ENCODE results near the gene ANGPTL1. TPM values are rescaled to one million over a fixed set of nuclear protein-coding genes. Genes with fewer than 3 reads are reported as not detected.

ANGPTL1 gene
- polyA plus RNA-seq, 1 donor from 2014 or later = not detected

- Histone ChIP-seq H3K27ac (ENCODE audit: low read length) (no peak overlapping the region), H2AFZ (ENCODE audit: low read depth, low read length) (no peak overlapping the region), H3K4me2 (ENCODE audit: low read length) (no peak overlapping the region), H3K9me2 (ENCODE audit: insufficient read depth, low read length) (no peaks in the 10 kb centered on the region), H3K27me3 (ENCODE audit: insufficient read depth, low read depth, low read length) (no peaks in the 10 kb centered on the region), H3F3A (ENCODE audit: insufficient read depth, low read length, poor library complexity, severe bottlenecking) (no peaks in the 10 kb centered on the region), H3K4me3 (ENCODE audit: low read length) (no peak overlapping the region), H4K20me1 (ENCODE audit: insufficient read depth) (no peaks in the 10 kb centered on the region), H3K9ac (ENCODE audit: low read length) (no peak overlapping the region), H3K36me3 (ENCODE audit: insufficient read depth, low read length) (no peaks in the 10 kb centered on the region), H3K79me2 (replicated peaks; ENCODE audit: insufficient read depth, low read length) (no peaks in the 10 kb centered on the region), H3K9me3 (ENCODE audit: low read length) (no peaks in the 10 kb centered on the region)
- TF ChIP-seq EP300 (conservative IDR thresholded peaks at IDR 0.05; ENCODE audit: poor library complexity, severe bottlenecking) (no peak), TAF1 (IDR thresholded peaks at IDR 0.05; ENCODE audit: low read depth) (no peak), RAD21 (conservative IDR thresholded peaks at IDR 0.05) (no peak)
Measured at GRCh38 chr1:178844436-178844835, 26.4 kb downstream of the ANGPTL1 start.

DNA sequence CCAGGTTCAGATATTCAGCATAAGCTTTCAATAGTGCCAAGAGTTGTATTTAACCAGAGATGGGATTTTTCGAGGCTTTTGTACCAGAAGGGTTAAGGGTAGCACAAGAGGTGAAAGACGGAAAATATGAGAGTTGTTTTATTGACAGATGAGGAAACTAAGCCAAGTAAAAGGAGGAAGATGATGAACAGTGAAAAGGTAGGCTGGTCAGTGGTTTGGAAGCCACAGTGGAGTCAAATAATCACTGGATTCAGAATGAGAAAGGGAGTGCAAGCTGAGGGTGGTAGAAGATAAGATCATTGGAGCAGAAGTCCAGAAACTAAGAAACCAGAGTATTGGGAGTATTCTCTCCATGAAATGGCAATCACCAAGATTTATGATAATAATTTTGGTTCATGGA, 45.7 kb downstream of the ANGPTL1 start:
- no peak overlapping the region for H3K4me3 ChIP-seq (ENCODE audit: low read length)
- TF ChIP-seq TAF1 (IDR thresholded peaks at IDR 0.05; ENCODE audit: low read depth) (no peak), RAD21 (conservative IDR thresholded peaks at IDR 0.05) (no peak), REST (IDR thresholded peaks at IDR 0.05; ENCODE audit: borderline replicate concordance) (no peak), MXI1 (conservative IDR thresholded peaks at IDR 0.05; ENCODE audit: poor library complexity, severe bottlenecking) (no peak), EP300 (conservative IDR thresholded peaks at IDR 0.05; ENCODE audit: poor library complexity, severe bottlenecking) (no peak), POLR2AphosphoS5 (IDR thresholded peaks at IDR 0.05) (no peak), CTCF (IDR thresholded peaks at IDR 0.05; ENCODE audit: poor library complexity, severe bottlenecking) (no peak), SMC3 (conservative IDR thresholded peaks at IDR 0.05; ENCODE audit: poor library complexity) (no peak)
- no peak overlapping the region for H2AFZ ChIP-seq (ENCODE audit: low read depth, low read length)
- no peaks in the 10 kb centered on the region for H3K9me3 ChIP-seq (ENCODE audit: low read length)
- no peaks in the 10 kb centered on the region for H3F3A ChIP-seq (ENCODE audit: insufficient read depth, low read length, poor library complexity, severe bottlenecking)
- no peaks in the 10 kb centered on the region for H3K36me3 ChIP-seq (ENCODE audit: insufficient read depth, low read length)
- no peaks in the 10 kb centered on the region for H4K20me1 ChIP-seq (ENCODE audit: insufficient read depth)
- H3K27ac ChIP-seq (ENCODE audit: low read length) = no peak overlapping the region
- H3K9ac ChIP-seq (ENCODE audit: low read length) = no peak overlapping the region
- H3K27me3 ChIP-seq (ENCODE audit: insufficient read depth, low read depth, low read length) = no peaks in the 10 kb centered on the region
- no peak overlapping the region for H3K4me2 ChIP-seq (ENCODE audit: low read length)
- no peaks in the 10 kb centered on the region for H3K9me2 ChIP-seq (ENCODE audit: insufficient read depth, low read length)
- no peaks in the 10 kb centered on the region for H3K79me2 ChIP-seq (replicated peaks; ENCODE audit: insufficient read depth, low read length)

- no peaks in the 10 kb centered on the region for H3K27me3 ChIP-seq (ENCODE audit: insufficient read depth, low read depth, low read length)
- no peaks in the 10 kb centered on the region for H3K36me3 ChIP-seq (ENCODE audit: insufficient read depth, low read length)
- no peaks in the 10 kb centered on the region for H4K20me1 ChIP-seq (ENCODE audit: insufficient read depth)
- no peak overlapping the region for H3K9ac ChIP-seq (ENCODE audit: low read length)
- no peaks in the 10 kb centered on the region for H3K9me3 ChIP-seq (ENCODE audit: low read length)
- H3F3A ChIP-seq (ENCODE audit: insufficient read depth, low read length, poor library complexity, severe bottlenecking) = no peaks in the 10 kb centered on the region
- H3K27ac ChIP-seq (ENCODE audit: low read length) = no peak overlapping the region
- H3K79me2 ChIP-seq (replicated peaks; ENCODE audit: insufficient read depth, low read length) = no peaks in the 10 kb centered on the region
- no peaks in the 10 kb centered on the region for H3K9me2 ChIP-seq (ENCODE audit: insufficient read depth, low read length)
- no peak overlapping the region for H3K4me2 ChIP-seq (ENCODE audit: low read length)
- H2AFZ ChIP-seq (ENCODE audit: low read depth, low read length) = no peak overlapping the region
- no peak overlapping the region for H3K4me3 ChIP-seq (ENCODE audit: low read length)
- TF ChIP-seq RAD21 (conservative IDR thresholded peaks at IDR 0.05) = no peak
- no peak for TF ChIP-seq EZH2 (IDR thresholded peaks at IDR 0.05; ENCODE audit: borderline replicate concordance, insufficient read depth, low read length, poor library complexity, severe bottlenecking)
- TF ChIP-seq EP300 (conservative IDR thresholded peaks at IDR 0.05; ENCODE audit: poor library complexity, severe bottlenecking) = no peak
- TF ChIP-seq MXI1 (conservative IDR thresholded peaks at IDR 0.05; ENCODE audit: poor library complexity, severe bottlenecking) = no peak
- no peak for TF ChIP-seq TAF1 (IDR thresholded peaks at IDR 0.05; ENCODE audit: low read depth)
- TF ChIP-seq POLR2AphosphoS5 (IDR thresholded peaks at IDR 0.05) = no peak
- TF ChIP-seq SMC3 (conservative IDR thresholded peaks at IDR 0.05; ENCODE audit: poor library complexity) = no peak
- no peak for TF ChIP-seq CTCF (IDR thresholded peaks at IDR 0.05; ENCODE audit: poor library complexity, severe bottlenecking)
Measured at GRCh38 chr1:178821134-178821866, 49.6 kb downstream of the ANGPTL1 start.

Data from neural cell (in vitro differentiated cells).